Stromal cell of bone marrow (primary cell): ENCODE measurements around the gene VPS26C.

Experiments
- DNase-seq: peaks from one replicate; pipeline ENCODE4 v3.0.0-alpha.2; 2012; ENCODE audit warnings: low read depth

The VPS26C gene

DNA sequence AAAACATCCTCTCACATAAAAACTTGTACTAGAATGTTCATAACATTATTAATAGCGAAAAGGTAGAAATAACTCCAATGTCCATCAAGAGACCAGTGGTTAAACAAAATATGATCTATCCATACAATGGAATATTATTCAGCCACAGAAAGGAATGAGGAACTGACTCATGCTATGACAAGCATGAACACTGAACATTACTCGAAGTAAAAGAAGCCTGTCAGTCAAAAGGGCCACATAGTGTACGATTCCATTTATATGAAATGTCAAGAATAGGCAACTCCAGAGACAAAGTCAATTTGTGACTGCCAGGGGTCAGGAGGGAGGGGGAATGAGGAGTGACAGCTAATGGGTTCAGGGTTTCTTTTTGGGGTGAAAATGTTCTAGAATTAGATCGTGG lies 2.3 kb downstream of the VPS26C start:
- DNase-seq = no peak

DNA sequence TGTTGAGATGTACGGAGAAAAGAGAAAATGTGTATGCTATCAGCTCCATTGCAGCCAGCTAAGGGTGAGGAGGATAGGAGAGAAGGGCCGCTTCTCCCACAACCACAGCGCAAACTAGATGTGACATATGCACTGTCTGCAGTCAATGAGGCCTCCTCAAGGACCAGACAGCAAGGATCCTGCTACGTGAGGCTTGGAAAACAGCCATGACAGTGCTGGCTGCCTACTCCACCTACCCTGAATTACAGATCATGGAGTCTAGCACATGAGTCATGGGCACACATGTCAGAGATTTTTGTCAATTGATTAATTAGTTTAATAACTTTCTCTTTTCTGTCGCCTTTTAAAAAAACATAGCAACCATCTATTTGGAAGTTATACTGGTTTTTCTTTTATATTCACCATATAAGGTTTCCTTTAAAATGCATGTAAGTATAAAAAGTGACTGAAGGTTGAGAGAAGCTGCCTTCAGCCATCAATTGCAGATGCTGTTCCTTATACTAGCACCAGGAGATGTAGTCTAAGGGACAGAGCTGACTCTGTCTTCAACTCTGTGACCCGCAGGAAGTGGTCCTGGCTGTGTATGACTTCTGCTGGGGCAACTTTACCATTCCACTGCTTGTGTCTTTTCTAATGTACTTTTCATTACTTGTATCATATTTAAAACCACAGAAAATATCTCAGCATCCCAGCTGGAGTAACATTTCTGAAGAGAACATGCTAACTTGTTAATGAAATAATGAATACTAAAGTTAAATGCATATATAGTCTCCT lies 3.1 kb downstream of the VPS26C start:
- DNase-seq = no peak

DNA sequence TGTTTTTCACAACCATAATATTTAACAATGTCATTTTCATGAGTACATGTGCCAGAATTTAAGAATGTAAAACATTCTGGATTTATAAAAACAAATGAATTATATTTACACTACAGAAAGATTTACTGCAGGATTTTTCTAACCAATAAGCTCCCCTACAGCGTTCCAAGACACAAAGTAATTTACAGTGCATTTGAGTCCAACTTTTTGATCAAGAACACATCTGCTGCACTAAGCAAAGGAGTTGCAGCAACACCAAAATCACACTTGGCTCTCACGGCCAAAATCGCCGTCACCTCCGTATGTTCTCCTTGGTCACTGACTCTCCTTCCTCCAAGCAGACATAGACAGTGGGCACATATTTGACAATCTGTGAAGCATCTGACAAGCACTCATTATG lies 7.7 kb downstream of the VPS26C start:
- no peak for DNase-seq

DNA sequence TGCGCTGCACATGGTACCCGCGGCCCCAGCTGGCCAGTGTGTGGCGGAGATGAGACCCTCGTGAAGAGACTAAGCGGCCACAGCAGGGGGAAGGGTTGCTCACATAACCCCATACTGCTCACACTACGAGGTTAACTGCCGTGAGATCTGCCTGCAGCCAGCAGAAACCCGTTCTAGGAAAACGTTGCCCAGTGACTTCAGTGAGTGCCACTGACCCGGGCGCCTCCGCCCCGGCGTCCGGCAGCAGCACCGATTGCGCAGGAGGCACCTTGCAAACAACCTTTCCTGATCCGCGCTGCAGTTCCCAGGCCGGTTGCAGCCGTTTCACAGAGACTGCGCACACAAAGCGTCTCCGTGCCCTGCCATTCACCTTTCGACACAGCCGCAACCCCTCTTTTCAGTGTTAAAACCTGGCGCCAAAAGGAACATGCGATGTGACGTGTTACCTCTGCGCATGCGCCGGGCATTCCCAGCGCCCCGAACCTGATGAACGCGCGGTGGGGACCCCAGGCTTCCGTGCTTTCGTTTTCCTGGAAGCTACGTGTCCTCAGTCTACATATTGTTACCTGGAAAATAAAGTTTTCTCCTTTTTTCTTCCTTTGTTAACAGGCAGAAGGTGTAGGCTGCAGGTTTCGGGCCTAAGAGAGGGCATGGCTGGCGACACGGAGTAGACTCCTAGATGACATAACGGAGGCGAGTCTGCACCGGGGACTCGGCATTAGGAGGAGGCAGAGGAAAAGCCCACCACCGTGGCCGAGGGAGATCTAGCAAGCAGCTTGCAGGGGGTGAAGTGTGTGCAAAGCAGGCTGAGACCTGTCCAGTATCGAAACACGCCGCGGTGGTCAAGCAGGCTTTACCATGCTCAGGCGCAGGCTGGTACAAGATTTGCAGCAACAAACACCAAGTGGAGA lies 8.9 kb downstream of the VPS26C start:
- no peak for DNase-seq

DNA sequence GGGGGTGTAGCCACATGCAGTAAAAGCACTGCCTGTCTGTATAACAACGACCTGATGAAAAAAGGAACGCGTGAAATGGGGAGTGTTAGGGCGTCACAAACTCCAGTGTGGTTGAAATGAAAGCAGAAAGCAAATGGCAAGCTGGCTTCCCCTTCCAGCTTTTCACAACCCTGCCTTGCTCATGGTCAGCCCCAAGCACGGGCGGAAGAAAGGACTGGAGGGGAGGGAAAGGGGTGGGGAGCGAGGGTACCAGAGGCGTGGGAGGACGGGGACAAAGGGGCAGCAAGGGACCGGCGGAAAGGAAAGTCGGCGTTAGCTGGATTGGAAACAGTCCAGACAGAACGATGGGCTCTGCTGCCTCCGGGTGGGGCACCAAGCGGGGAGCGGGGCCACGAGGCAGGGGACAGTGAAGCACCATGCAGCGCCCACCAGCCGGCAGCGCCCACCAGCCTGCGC lies 9.6 kb downstream of the VPS26C start:
- DNase-seq = no peak

DNA sequence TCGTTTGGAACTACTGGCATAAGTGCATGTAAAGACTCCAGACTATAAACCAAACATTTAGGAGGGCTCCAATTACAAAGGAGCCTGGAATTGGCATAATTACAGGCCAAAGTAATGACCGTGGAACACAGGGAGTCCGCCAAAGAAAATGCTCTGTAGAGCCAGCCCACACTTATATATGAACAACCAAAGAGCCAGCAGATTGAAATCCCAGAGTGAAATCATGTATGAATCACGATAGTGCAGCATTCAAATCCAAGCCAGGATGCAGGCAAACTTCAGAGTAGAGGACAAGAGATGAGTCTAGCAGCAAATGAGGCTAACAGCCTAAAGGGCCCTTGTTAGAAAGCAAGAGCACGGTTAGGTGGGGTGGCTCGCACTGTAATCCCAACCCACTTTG lies 13.1 kb downstream of the VPS26C start:
- no peak for DNase-seq

DNA sequence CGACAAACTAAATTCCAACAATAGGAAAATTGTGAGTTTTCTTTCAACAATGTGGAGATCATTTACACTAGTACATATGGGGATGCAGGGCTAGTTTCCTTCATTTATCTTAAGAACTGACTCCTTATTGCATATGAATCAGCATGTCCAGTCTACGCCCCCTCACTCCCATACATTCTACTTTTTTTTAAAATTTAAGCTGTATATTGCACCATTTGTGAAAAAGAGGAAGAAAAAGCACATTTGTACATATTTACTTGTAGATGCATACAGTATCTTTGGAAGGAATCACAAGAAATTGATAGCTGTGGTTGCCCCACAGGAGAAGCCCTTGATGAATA lies 15.9 kb downstream of the VPS26C start:
- DNase-seq = no peak

DNA sequence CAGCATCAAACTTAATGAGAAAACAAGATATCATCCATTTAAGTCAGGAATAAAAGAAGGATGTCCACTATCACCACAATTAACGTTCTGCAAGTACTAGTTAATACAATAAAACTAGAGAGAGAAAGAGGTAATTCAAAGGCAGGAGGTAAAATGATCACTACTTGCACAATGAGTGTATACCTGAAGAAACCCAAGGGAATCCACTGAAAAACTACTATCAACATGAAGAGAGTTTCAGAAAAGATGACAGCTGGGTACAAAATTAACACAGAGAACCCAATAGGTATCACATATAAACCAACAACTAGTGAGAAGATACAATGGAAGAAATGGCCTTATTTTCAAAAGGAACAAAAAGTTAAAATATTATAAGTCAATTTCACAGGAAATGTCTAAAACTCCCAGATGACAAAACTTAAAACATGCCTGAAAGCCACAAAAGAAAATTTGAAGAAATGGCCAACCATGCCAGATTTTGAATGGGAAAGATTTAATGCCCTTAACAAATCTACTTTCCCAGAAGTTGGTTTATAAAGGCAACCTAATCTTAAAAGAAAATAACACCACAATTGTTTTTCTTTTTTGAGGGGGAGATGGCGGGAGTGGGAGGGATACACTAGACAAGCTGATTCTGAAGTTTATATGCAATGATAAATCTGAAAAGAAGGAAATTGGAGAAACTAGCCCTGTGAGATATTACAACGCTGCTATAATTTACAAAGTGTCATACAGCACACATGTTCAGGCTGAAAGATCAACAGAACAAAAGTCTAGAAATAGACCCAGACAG lies 17.8 kb downstream of the VPS26C start:
- DNase-seq = no peak

DNA sequence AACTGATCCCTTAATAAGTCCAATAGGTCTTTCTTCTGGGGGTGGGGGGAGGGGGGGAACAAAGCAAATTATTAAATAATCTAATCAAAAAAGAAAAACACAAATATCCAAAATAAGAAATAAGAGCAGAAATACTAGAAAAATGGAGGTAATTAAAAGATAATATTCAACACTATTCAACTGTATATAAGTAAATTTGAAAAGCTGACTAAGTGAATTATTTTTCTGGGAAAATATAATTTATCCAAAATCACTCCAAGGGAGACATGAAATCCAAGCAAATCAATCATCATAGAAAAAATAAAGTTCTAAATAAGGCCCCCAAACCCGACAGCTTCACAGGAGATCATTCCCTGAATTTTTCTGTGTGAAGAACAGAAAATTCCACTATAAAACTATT lies 18.8 kb downstream of the VPS26C start:
- DNase-seq = no peak

DNA sequence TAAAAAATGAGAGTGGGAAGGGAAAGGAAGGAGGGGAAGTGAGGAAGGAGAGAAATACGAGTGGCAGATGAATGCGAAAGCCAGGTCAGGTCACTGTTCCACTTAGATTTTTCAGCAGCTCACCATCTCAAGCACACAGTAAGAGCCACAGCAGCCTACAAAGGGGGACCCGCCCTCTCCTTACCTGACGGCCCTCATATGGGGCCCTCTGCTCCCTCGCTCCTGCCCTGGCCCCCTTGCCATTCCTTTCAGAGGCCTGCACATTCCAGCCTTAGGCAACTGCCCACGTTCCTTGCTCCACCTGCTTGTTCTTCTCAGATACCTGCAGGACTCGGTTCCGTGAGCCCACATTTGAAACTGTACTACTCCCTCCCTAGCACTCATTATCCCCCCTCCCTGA lies 22.0 kb downstream of the VPS26C start:
- DNase-seq = no peak

DNA sequence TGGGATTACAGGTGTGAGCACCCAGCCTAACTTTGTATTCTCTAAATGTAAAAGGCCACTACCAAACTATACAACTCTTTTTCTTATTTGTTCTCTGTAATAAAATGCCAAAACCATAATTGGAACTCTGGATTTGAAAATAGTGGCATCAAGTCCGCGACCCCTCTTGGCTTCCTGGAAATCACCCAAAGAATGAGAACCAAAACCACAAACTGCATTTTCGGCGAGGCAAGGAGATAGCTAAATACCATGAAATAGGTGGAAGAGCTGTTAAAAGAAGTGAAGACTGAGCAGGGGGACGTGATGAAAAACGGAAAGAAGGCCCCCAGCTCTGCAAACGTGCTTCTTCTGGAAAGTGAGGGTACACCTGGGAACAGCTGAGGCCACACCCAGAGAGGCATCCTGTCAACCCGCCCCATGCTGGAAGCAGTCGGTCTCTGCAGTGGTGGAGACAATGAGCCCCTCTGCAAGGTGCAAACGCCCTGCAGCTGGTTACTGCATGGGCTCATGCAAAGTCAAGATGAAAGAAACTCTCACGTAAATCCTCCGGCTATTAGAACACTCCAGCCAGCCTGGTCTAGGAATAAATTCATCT lies 22.5 kb downstream of the VPS26C start:
- no peak for DNase-seq

DNA sequence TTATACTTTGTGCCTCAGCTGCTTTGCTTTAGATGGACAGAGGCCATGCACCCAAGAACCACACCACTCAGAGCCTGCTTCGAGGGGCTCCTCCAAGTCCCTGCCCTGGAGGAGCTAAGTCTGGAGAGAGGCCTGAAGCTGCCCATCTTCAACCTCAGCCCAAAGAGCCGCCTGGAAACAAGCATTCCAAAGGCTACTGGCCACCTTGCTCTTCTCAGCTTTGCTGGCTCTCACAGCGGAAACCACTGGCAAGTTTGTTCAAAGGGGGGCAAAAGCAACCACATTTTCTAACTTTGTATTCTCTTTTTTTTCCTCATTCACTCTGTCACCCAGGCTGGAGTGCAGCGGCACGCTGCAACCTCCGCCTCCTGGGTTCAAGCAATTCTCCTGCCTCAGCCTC lies 23.2 kb downstream of the VPS26C start:
- DNase-seq = no peak

DNA sequence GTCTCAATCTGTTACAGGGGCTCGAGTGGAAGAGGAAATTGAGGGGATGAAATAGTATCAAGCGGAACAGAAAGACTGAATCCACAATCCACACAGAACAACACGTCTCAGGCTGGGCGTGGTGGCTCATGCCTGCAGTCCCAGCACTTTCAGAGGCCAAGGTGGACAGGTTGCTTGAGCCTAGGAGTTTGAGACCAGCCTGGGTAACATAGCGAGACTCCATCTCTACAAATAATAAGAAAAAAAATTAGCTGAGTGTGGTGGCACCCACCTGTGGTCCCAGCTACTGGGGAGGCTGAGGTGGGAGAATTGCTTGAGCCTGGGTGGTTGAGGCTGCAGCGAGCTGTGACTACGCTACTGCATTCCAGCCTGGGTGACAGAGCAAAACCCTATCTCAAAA lies 25.7 kb downstream of the VPS26C start:
- no peak for DNase-seq

DNA sequence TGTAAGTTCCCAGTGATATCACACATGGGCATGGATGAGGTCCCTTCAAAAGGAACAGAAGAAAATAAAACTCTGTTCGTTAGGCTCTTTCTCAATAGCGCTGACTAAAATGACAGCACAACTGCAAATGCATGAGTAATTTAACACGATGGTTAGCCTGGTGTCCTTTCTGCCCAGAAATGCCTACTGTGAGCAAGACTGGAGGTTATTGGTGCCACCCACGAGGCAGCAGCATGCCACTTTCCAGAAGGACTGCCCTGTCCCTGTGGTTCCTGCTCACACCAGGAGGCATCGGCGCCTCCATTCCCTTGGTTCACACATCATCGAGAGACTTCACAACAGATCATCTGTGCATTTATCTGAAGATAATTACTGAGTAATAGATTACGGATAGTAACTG lies 26.2 kb downstream of the VPS26C start:
- DNase-seq = no peak

DNA sequence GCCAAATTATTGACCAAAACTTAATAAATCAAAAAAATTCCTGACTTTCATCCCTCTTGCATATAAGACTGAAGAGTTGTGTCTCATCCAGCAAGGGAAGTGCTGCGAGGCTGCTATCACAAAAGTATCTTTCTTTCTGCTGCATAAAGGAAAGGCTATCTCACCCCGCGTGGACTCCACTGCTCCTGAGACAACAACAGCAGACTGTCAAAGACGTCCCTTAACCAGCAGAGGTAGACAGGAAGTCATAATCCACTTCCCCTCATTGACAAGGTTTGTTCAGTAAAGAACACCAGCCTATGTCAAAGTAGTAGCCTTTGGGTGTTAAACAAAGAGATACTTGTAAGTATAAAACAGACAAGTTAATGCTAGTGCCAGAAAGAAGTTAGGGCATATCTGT lies 29.4 kb downstream of the VPS26C start:
- no peak for DNase-seq

DNA sequence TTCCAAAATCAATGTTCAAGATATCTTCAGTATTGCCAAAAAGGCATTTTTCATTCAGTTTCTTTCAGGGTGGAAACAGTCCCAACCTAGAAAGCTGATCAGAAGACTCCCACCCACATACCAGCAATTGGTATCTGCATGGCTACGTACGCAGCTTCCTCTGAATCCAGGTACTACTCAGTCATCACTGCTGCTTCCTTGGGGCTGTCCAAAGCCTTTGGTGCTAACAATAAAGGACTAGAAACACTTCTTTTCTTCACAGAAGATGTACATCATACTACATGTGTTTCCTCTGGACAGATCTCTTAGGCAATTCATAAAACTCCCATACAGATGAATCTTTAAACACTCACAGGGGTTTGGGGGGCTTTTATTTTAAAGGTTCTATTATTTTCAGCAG lies 29.8 kb downstream of the VPS26C start:
- no peak for DNase-seq

DNA sequence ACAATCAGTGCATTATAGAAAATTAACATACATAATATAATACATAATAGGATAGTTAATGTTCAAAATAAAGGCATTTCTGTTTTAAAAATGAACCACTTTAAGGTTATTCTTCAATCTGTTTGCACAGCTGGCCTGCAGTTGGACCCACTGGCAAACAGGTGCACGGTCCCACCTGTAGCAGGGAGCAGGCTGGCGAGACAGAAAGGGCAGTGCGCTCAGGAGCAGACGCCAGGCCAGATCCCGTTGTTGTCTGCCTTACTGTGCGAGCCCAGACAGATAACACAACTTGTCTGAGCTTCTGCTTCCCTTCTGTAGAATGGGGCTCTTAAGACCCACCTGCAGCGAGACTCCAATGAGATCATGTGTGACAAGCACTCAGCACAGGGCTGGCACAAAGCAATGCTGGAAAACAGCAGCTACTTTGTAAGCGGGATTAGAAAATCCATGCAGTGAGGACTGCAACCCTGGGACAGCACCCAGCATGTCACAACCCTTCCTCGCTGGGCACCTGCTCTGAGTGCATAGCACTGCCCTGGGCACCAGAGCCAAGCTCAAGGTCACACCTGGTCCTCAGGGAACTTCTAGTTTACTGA lies 33.5 kb downstream of the VPS26C start:
- no peak for DNase-seq

DNA sequence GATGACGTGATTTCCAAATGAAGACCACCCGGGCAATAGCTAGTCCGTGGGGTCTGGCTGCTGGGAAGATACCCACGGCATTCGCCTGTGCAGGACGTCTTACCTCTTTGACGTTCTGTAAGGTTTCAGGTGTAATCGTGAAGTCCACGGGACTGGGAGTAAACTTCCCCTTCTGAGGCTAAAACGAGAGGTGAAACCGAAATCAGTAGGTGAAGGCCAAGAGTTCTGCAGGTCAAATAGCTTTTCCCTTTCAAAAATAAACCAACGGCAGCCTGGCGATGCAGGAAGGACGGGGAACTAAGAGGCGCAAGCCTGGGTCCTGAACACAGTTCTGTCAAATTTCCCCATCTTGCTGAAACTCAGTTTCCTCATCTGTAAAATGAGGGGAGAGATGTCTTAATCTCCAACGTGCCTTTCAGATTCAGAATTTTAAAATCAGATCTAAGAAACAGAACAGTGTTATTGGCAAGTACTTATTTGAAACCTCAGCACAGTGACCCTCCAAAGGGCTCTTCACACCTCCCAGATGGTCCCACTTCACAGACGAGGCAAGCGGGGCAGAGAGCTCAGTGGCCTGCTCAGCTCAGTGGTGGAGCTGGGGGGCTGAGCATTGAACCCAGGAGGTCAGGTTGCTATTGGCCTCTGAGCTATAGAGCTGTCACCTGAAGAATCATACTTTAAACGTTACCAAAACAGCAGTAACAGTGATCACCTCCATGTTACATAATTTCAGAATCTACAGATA lies 34.7 kb downstream of the VPS26C start:
- DNase-seq = no peak

DNA sequence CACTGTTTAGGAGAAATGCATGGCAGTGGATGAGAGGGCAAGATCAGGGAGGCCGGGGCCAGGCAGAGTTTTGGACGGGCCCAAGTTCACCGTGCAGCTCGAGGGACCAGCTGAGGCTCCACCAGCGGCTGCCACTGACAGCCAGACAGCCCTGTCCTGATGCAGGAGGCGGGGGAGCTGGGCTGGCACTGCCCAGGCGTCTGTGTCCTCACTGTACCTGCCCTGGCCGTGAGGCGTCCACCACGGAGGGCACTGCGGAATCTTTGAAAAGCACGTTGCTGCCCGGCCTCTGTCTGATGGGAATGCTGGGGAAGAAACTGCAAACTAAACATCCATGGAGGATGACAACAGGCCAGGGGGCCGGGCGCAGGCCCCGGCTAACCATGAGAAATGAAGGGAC lies 35.5 kb downstream of the VPS26C start:
- no peak for DNase-seq

DNA sequence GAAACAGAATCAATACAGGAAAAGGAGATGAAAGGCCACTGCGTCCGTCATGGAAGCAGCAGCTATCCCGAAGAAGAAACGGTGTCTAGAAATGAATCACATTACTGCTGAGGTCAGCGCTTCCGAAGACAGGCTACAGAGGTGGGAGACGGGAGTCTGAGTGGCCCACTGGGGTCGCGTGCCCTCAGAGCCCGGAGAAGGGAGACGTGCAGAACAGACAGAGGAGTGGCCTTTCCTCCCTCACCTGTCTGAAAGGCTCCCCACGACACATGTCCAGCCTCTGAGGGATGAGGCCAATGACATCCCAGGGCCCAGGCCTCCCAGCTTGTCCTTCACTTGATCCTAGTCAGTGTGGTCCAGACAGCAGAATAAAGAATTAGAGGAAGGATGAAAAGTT lies 35.9 kb downstream of the VPS26C start:
- DNase-seq = no peak

DNA sequence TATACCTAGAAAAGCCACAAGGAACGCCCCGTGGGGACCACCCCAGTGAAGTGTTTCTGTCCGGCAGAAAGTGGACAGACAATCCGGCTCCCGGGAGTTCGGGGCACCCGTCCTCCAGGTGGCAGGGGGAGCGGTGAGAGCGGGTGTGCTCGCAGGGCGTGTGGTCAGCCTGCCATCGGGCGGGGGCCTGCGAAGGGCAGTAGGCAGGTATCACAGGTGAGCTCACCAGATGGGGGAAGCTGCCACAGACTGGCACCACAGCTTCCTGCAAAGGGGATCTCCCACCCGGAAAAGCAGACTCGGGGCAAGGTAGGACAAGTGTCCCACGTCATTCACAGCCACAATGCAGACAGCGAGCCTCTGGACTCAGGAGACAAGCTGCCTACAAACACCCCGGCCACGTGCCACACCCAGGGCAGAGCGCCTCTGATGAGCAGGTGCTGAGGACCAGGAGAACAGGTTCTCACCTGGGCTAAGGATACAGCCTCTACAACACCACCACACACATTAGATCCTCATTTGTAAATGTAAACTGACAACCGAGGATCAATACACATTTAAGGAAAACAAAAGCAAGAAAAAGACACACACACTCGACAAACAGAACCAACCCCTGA lies 36.4 kb downstream of the VPS26C start:
- DNase-seq = no peak
